Tibial nerve (tissue), 3 donors: ENCODE measurements around the gene BPIFA3.

Experiments used
- POLR2A ChIP-seq, 2 donors: fragments of 450-650 bp; IDR thresholded peaks; one replicate each; pipeline ENCODE4 v1.6.1; 2017; ENCODE audit warnings: antibody characterized with exemption in 2 of 2, mild to moderate bottlenecking in 2 of 2, moderate library complexity in 2 of 2
- TF ChIP-seq, protein P1 (sequence below), 5 experiments: fragments of 200-600 bp in 3 of 5; fragments of 450-650 bp in 2 of 5; sonication (generic) in 3 of 5; IDR thresholded peaks; one replicate each; pipeline ENCODE4 v1.5.1; 2016 to 2019; ENCODE audit warnings: antibody characterized with exemption in 5 of 5, mild to moderate bottlenecking in 3 of 5, moderate library complexity in 2 of 5

GRCh38 chr20:33275215-33275614 is 58.1 kb downstream of the BPIFA3 start:
- TF ChIP-seq, protein P1, sequence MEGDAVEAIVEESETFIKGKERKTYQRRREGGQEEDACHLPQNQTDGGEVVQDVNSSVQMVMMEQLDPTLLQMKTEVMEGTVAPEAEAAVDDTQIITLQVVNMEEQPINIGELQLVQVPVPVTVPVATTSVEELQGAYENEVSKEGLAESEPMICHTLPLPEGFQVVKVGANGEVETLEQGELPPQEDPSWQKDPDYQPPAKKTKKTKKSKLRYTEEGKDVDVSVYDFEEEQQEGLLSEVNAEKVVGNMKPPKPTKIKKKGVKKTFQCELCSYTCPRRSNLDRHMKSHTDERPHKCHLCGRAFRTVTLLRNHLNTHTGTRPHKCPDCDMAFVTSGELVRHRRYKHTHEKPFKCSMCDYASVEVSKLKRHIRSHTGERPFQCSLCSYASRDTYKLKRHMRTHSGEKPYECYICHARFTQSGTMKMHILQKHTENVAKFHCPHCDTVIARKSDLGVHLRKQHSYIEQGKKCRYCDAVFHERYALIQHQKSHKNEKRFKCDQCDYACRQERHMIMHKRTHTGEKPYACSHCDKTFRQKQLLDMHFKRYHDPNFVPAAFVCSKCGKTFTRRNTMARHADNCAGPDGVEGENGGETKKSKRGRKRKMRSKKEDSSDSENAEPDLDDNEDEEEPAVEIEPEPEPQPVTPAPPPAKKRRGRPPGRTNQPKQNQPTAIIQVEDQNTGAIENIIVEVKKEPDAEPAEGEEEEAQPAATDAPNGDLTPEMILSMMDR (IDR thresholded peaks at IDR 0.05), result no peak
- no peak for TF ChIP-seq POLR2A (IDR thresholded peaks at IDR 0.05)
